SH-SY5Y (cell line): Measurements from ENCODE around the gene TOP2A.

Experiments used
- GATA2 ChIP-seq: IDR thresholded peaks from 2 replicates; pipeline ENCODE4 v1.6.1; 2011; ENCODE audit warnings: mild to moderate bottlenecking, low read depth, low read length
- GATA3 ChIP-seq: IDR thresholded peaks from 2 replicates; pipeline ENCODE4 v1.6.1; 2011; ENCODE audit warnings: low read depth, mild to moderate bottlenecking, low read length, moderate library complexity

DNA sequence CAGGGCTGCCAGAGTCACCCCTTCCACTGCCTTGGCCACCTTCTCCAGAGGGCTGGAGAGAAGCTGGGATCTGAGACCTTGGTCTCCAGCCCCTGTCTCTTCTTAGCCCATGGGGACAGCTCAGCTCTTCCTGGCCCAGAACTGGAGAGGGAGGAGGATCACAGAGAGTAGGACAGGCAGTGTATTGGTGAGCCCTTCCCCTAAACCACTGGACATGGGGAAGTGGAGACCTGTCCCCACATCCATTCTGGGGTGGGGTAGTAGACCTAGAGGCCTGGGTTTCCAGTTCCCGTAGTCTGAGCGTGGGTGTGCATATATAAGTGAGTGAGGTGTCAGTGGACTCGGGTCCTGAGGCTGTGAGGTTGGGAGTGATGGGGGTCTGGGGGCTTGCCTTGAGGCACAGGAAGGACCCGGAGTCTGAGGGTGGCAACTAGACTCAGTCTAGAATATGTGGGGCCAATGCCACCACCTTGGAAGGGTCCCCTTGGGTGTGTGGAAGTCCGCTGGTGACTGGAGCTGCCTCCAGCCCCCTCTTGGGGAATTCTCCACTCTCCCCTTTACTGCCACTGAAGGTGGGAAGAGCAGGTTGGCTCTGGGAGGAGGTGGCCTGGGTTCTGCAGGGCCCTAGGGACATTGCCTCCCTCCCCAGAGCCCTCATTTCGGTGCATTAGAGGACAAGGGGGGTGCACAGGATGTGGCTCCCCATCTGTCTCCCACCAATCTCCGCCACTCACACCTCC lies 73.1 kb downstream of the TOP2A start:
- no peak for TF ChIP-seq GATA2
- TF ChIP-seq GATA3: no peak
